GM18517 (cell line): ENCODE data around the gene RCOR3.

ENCODE experiments used
- ATAC-seq: cut with Tn5 transposase; IDR thresholded peaks from one replicate; pipeline ENCODE4 v1.9.1; 2021; ENCODE audit warnings: mild to moderate bottlenecking, moderate library complexity; ENCODE audit not compliant: unreplicated experiment

The RCOR3 gene

GRCh38 chr1:211323156-211324063 lies 64.2 kb downstream of the RCOR3 start:
- ATAC-seq = no peak

- ATAC-seq = no peak
These were observed 66.0 kb downstream of the RCOR3 start for GRCh38 chr1:211324992-211325775.

- ATAC-seq = no peak
These were observed 67.0 kb downstream of the RCOR3 start for GRCh38 chr1:211326140-211326527.

GRCh38 chr1:211326528-211327345 lies 67.6 kb downstream of the RCOR3 start, which contains the start of gene TRAF5:
Gene TRAF5, plus strand, starts transcription at chr1:211326833. Its CDS starts 26,407 bp downstream, at chr1:211353240.
- ATAC-seq = no peak

- ATAC-seq = peak; percentile 47
These were observed 68.3 kb downstream of the RCOR3 start for GRCh38 chr1:211327346-211327921.

- no peak for ATAC-seq
These were observed 69.0 kb downstream of the RCOR3 start for GRCh38 chr1:211328084-211328694.

GRCh38 chr1:211328866-211329475 lies 69.8 kb downstream of the RCOR3 start:
- no peak for ATAC-seq

- peak; percentile 47 for ATAC-seq
These were observed 70.6 kb downstream of the RCOR3 start for GRCh38 chr1:211329764-211330201.

- no peak for ATAC-seq
These were observed 71.2 kb downstream of the RCOR3 start for GRCh38 chr1:211330282-211330936.

GRCh38 chr1:211331011-211331709 lies 72.0 kb downstream of the RCOR3 start:
- no peak for ATAC-seq

- ATAC-seq = no peak
These were observed 73.0 kb downstream of the RCOR3 start for GRCh38 chr1:211332036-211332616.

- no peak for ATAC-seq
These were observed 73.7 kb downstream of the RCOR3 start for GRCh38 chr1:211332830-211333229.

- ATAC-seq = no peak
These were observed 74.7 kb downstream of the RCOR3 start for GRCh38 chr1:211333906-211334305.

GRCh38 chr1:211334986-211335385 lies 75.8 kb downstream of the RCOR3 start:
- no peak for ATAC-seq

GRCh38 chr1:211335522-211336157 lies 76.5 kb downstream of the RCOR3 start:
- ATAC-seq = peak; percentile 97

GRCh38 chr1:211336161-211336560 lies 77.0 kb downstream of the RCOR3 start:
- peak; percentile 3 for ATAC-seq

GRCh38 chr1:211336775-211337174 lies 77.6 kb downstream of the RCOR3 start:
- ATAC-seq = no peak
